Measurements from ENCODE around the gene CYB5R3.

Gene CYB5R3

GRCh38 chr22:42644422-42645340 lies 4.5 kb downstream of the CYB5R3 start:
- DNase-seq, result no peak

GRCh38 chr22:42643634-42644421 lies 5.4 kb downstream of the CYB5R3 start:
- DNase-seq, result no peak

DNA sequence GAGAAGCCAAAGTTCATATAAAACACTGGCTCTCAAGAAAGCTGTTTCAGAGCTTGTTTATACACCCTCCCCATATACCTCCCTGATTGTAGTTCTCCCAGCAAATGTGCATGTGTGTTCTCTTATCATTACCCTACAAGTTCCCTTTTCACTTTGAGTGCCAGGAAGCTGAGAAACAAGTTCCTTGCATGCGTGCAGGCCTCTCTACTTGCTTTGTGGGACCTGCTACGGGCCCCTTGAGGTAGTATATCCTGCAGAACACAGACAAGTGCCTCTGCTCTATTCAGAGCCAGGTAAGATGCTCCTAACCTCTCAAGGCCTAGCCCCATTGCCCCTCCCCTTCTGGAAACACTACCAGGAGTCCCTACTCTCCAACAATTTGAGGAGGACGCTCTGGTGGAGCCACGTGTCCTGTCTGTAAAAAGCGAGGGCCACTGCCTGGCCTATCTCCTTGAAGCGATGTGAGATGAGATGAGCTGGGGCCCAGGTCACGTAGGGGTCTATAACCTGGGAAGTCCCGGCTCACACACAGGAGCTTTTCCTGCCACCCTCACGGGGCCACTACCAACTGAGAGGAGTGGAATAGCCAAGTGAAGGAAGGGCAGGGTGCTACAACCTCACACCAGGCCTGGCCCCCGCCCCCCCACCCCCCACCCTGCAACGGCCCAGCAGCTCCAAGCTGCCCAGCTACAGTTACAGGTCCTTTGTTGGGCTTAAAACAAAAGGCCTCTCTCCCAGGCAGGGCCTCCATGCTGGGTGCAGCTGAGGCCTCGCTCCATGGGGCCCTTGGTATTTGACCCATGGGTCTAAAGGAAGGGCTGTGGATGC lies 6.2 kb downstream of the CYB5R3 start:
- DNase-seq, result no peak

DNA sequence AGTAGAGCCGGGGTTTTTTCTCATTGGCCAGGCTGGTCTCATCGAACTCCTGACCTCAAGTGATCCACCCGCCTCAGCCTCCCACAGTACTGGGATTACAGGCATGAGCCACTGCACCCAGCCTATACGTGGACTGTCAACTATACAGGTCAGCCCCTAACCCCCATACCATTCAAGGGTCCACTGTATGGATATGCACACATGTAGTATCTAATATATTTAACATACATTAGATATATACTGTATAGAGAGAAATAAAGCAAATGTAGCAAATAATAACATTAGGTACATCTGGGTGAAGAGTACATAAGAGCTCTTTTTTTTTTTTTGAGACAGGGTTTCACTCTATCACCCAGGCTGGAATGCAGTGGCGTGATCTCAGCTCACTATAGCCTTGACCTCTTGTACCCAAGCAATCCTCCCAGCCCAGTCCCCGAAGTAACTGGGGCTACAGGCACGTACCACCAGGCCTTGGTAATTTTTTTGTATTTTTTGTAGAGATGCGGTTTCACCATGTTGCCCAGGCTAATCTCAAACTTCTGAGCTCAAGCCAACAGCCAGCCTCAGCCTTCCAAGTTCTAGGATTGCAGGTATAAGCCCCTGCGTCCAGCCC lies 7.3 kb downstream of the CYB5R3 start:
- DNase-seq, result no peak

DNA sequence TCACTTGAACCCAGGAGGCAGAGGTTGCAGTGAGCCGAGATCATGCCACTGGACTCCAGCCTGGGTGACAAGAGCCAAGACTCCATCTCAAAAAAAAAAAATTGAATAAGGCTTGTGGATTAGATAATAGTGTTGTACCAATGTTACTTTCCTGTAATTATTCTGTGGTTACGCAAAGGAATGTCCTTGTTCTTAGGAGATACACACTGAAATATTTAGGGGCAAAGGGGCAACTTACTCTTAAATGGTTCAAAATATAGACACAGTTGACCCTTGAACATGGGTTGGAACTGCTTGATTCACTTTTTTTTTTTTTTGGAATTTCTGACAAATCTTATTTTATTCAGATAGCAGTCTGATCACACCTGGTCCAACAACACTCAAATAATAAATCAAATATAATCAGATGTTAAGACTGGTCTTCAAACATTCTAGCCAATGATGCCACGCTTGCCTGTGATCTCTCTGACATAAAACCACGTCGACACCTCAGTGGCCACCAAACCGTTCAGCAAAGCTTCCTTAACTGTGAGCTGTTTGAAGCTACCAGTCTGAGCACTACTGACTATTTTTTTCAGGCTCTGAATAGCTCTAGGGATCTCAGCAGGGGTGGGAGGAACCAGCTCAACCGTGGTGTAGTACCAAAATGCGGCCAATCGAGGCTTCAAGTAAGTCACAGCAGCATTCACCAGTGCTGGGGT lies 9.5 kb downstream of the CYB5R3 start:
- no peak for DNase-seq

GRCh38 chr22:42637555-42637954 lies 11.6 kb downstream of the CYB5R3 start:
- DNase-seq, result no peak

DNA sequence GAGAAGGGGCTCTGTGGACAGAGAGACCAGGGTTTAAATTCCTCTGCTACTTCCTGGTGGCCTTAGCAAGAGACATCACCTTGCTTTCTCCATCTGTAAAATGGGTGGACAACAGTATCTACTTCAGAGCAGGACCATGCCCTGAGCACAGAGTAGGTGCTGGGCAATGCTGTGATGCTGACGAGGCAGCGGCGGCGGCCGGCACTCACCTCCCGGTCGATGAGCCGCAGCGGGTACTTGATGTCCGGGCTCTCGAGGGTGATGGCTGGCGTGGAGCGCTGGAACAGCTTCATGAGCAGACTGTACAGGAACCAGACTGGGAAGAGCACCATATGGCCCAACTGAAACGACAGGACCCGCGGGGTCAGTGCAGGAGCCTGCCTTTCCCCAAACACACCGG lies 12.7 kb downstream of the CYB5R3 start:
- DNase-seq, result no peak

DNA sequence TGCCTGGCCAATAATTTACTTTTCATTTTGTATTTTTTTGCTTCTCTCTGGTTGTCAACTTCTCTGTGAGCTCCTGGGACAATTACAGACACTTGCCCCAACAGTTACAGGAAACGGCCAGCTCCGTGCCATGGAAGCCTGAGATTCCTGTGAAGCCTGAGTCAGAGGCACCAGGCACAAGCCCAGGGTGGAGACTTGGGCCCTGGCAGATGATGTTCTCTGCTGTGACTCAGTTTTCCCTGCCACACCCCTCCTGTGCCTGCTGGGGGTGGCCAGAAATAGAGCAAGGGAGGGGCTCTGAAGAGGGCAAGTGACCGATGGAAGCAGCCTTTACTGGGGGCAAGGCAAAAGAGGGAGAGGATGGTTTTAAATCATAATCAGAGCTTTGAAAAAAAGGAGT lies 13.7 kb downstream of the CYB5R3 start:
- DNase-seq, result no peak

DNA sequence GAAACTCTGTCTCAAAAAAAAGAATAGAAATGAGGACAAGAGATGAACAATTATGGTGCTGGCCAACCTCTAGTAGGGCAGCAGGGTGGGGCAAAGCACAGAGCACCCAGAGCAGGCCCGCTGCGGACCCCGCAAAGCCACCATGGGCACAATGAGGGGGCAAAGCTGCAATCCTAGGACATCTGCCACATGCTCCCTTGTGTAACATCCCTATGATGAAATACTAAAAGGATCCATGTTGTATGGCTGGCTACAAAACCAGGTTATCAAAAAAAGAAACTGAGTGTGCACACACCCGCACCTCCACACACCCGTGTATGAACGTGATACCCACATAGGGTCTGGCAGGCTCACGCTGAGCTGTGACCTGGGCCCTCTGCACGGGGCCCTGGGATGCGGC lies 16.2 kb downstream of the CYB5R3 start:
- DNase-seq, result no peak

DNA sequence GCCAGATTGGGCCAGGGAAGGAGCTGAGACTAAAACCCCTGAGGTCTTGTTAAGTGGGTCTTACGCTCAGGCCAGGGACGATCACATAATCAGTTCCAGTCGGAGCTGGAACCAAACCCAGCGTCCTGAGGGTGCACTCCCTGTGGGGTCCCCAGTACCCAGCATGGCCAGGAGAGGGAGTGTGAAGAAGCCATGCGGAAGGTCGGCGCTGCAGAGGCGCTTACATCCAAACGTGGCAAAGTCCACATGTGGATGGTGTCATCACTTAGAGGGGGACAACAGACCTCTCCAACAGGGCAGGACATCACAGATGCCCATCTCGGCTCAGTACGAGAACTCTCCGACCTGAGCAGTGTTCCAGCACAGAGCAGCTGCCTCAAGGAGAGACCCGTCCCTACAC lies 17.1 kb downstream of the CYB5R3 start:
- DNase-seq, result no peak

DNA sequence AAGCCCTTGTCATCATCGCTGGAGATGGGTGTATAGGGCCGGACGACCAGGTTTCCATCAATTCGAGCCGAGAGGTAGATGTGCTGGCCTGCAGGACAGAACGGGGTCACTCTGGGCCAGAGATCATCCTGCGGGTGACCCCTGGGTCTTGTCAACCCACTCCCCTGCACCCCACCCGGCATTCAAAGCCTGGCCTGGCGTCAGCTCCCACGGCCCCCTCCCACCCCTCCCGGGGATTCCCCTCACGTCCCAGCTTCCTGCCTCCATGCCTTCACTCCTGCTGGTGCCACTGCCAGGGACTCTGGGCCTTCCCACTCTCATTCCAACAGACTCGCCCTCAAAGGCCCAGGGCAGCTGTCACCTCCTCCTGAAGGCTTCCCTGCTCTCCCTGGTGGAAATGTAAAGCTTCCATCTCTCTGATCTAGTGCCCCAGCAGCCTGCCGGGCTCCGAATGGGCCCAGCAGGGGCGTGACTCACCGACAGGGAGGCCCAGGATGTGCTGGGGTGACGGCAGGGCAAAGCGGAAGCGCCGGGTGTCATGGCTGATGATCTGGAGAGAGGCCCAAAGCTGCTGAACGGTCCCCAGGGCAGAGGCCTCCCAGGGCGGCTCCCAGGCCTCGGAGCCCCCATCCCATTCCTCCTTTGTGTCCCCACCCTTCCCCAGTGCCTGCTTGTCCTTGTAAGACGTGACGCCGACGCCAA lies 18.1 kb downstream of the CYB5R3 start:
- no peak for DNase-seq

DNA sequence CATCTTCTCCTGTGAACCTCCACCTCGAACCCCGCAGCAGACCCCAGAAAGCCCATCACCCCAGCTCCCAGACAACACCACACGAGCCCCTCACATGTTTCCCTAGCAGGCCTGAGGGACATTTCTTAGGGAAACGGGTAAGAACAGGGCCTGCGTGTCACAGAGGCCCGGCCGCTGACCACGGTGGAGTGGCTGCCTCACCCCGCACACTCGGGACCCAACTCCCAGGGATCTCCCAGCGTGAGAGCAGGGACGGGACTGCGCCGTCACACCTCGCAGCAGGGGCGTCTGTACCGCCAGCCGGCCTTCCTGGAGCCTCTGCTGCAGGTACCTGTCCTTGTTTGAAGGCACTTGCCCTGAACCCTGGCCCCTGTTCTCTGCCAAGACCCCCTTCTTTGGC lies 19.0 kb downstream of the CYB5R3 start:
- no peak for DNase-seq

DNA sequence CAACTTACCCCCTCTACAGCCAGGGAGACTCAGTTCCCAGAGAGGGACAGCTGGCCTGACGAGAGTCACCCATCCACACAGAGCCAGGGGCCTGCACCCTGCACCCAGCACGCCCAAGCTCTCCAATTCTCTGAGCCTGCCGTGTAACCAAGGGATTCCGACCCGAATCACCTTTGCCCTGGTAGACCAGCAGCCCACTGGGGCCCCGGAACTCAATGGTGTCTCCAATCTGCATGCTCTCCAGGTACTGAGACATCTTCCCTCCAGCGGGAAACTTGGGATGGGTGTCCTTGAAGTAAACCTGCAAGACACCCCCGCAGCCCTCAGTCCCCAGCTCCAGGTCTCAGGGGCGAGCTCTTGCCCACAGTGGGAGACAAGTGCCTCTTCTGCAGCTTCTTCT lies 21.2 kb downstream of the CYB5R3 start:
- no peak for DNase-seq

- DNase-seq, result no peak
These were observed 22.1 kb downstream of the CYB5R3 start for GRCh38 chr22:42626951-42627625.

DNA sequence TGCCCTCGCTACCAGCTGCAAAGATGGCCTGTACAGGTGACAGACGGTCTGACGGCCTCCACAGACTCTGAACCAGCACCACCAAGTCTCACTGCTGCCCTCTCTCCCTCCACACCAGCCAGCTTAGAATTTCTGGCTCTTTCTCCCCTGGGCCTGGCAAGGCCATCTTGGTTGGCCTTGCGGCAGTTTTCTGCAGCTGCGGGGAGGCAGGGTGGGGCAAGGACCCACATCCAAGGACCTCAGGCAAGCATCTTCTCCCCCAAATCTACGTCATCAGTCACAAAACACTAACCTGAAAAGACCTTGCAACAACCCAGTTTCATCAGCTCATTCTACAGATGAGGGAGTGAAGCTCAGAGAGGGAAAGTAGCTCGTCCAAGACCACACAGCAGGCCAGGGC lies 22.8 kb downstream of the CYB5R3 start:
- DNase-seq, result no peak

- DNase-seq, result no peak
These were observed 23.8 kb downstream of the CYB5R3 start for GRCh38 chr22:42625416-42625815.

GRCh38 chr22:42624551-42625106 lies 24.6 kb downstream of the CYB5R3 start:
- DNase-seq, result no peak

DNA sequence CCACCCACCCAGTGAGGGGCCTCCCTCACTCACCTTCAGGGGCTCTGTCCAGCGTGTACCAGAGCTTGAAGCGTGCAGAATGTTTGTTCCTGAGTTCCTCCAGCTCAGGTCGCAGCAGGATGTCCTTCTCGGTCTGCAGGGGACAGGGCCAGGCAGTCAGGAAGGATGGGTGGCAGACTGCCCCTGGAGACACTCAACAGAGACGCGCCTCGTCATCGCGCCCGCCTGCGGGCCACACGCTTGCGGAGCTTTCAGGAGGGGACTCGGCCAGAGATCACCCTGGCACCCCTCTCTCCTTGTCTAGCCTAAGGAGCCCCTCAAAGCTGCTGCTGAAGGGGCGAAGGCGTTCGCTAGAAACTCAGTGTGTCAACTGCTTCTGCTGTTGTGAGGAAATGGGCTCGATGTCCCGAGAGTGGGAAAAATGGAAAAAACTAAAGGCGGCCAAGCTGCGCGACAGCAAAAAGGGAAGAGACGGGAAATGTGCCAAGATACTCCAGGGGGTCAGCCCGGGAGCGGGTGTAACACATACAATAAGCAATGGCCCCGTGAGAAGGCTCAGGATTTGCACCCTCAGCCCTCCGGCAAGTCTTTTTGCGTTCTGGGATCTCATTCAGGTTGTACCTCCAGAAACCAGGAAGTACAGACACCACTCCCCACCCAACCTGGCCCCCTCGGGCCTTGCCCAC lies 25.3 kb downstream of the CYB5R3 start:
- DNase-seq, result no peak

GRCh38 chr22:42623301-42623751 lies 25.9 kb downstream of the CYB5R3 start:
- DNase-seq, result no peak
